Glutamatergic neuron (in vitro differentiated cells): Measurements from ENCODE around the gene ZNF20. TPM values are rescaled to one million over a fixed set of nuclear protein-coding genes. Genes with fewer than 3 reads are reported as not detected.

Source experiments
- DNase-seq: peaks from one replicate; pipeline ENCODE4 v3.0.0; 2022
- H3K27ac Mint-ChIP-seq: one replicate; pipeline ENCODE4 v1.8.0; 2020; ENCODE audit warnings: mild to moderate bottlenecking, mixed read lengths, inconsistent platforms; ENCODE audit not compliant: unreplicated experiment
- H3K27me3 Mint-ChIP-seq: one replicate; pipeline ENCODE4 v1.8.0; 2020; ENCODE audit warnings: mild to moderate bottlenecking, moderate library complexity, mixed read lengths, inconsistent platforms; ENCODE audit not compliant: unreplicated experiment
- H3K36me3 Mint-ChIP-seq: one replicate; pipeline ENCODE4 v1.8.0; 2020; ENCODE audit warnings: mild to moderate bottlenecking, mixed read lengths, inconsistent platforms; ENCODE audit not compliant: unreplicated experiment
- H3K4me1 Mint-ChIP-seq: one replicate; pipeline ENCODE4 v1.8.0; 2020; ENCODE audit warnings: mild to moderate bottlenecking, low read depth, mixed read lengths, inconsistent platforms; ENCODE audit not compliant: unreplicated experiment
- H3K4me3 Mint-ChIP-seq: one replicate; pipeline ENCODE4 v1.8.0; 2020; ENCODE audit warnings: mild to moderate bottlenecking, mixed read lengths, inconsistent platforms; ENCODE audit not compliant: unreplicated experiment
- H3K9me3 Mint-ChIP-seq: one replicate; pipeline ENCODE4 v1.8.0; 2020; ENCODE audit warnings: mild to moderate bottlenecking, moderate library complexity, mixed read lengths, inconsistent platforms; ENCODE audit not compliant: unreplicated experiment
- total RNA-seq: library from RNA; stranded (reverse); fragmentation: NEBNext Ultra II Directional; extraction: Animal tissue kit (Norgen Biotek cat#: 25700); gene quantifications from one replicate; pipeline ENCODE4 v1.2.1, GENCODE V29; 2021; ENCODE audit not compliant: unreplicated experiment
- TF ChIP-seq, protein P1 (sequence below): fragments of 200-600 bp; sonication (generic); IDR thresholded peaks from one replicate; pipeline ENCODE4 v1.5.0; 2021; ENCODE audit not compliant: partially characterized antibody, unreplicated experiment

Gene ZNF20
- total RNA-seq, 1 donor from 2014 or later = 8.1 TPM

DNA sequence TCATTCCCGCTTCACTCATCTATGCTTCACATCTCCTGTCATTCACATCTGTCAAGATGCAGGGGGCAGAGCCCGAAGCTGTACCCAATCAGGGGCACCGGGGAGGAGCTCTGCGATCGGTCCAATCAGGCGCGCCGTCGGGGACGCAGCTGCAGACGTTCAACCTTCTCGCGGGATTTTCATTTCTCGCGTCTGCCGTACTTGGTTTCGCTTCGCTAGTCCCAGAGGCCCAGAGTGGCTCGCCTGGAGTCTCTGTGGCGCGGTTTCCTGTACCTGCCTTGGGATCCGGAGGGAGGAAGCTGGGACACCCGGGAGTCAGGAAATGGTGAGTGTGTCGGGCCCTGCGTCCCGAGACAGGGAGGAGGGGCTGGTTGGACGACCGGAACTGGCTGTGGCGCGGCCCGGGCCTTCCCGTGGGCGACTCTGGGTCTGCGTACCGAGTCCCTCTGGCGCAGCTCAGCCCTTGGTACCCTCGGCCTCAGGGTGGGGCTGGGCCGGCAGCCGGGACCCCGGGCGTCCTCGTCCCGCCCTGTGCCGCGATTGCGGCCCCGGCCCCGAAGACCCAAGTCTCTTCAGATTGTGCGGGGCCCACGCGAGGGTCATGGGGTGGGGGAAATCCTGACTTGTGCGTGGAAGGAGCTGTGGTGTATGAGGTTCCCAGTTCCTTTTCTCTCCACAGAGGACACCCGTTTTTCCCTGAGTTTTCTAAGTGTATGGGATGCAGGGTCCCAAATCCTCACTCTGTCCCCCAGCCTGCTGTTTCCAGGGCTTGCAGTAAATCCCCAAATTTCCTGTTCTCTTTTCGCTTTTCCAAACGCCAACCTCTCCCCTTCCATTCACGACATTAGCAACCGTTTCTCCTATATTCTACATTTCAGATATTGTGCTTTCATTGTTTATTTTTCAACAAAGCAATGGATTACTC lies 23.0 kb upstream of the ZNF20 start, which contains the start of gene ZNF136:
TSS of gene ZNF136 (plus strand) at position 215 of the 925 bp plus-strand sequence. CDS start at position 323, 108 bp downstream.
- H3K27ac Mint-ChIP-seq = peak within 1 kb of the TSS; percentile 94
- peak; percentile 94 for DNase-seq
- H3K4me3 Mint-ChIP-seq = peak within 1 kb of the TSS; percentile 97
- TF ChIP-seq, protein P1, sequence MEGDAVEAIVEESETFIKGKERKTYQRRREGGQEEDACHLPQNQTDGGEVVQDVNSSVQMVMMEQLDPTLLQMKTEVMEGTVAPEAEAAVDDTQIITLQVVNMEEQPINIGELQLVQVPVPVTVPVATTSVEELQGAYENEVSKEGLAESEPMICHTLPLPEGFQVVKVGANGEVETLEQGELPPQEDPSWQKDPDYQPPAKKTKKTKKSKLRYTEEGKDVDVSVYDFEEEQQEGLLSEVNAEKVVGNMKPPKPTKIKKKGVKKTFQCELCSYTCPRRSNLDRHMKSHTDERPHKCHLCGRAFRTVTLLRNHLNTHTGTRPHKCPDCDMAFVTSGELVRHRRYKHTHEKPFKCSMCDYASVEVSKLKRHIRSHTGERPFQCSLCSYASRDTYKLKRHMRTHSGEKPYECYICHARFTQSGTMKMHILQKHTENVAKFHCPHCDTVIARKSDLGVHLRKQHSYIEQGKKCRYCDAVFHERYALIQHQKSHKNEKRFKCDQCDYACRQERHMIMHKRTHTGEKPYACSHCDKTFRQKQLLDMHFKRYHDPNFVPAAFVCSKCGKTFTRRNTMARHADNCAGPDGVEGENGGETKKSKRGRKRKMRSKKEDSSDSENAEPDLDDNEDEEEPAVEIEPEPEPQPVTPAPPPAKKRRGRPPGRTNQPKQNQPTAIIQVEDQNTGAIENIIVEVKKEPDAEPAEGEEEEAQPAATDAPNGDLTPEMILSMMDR = no peak
- peaks cover 10% of the 10 kb centered on the region for H3K9me3 Mint-ChIP-seq
- H3K4me1 Mint-ChIP-seq = peaks cover 4% of the 10 kb centered on the region
- H3K36me3 Mint-ChIP-seq = peaks cover 5% of the 10 kb centered on the region
- peaks cover 9% of the 10 kb centered on the region for H3K27me3 Mint-ChIP-seq

DNA sequence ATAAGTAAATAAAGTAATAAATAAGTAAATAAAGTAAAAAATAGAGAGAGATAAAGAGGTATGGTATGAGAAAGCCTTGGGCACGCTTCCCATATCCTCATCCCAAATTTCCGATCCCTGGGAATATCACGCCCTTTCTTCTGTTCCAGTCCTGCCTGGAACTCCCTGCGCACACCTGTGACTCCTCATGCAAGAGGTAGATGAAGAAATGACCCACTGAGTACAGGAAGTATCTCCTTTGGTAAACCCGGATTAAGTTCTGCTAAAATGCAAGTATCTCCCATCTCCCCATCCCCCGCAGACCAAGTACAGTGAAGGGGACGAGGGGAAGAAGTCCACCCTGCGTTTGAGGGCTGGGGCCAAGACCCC lies 22.3 kb upstream of the ZNF20 start:
- Mint-ChIP-seq H3K4me3 (peak overlapping the region; percentile 85), H3K4me1 (peaks cover 4% of the 10 kb centered on the region), H3K36me3 (peaks cover 5% of the 10 kb centered on the region), H3K9me3 (peaks cover 10% of the 10 kb centered on the region), H3K27me3 (peaks cover 9% of the 10 kb centered on the region), H3K27ac (peak overlapping the region; percentile 94)
- TF ChIP-seq, protein P1 = no peak
- no peak for DNase-seq

DNA sequence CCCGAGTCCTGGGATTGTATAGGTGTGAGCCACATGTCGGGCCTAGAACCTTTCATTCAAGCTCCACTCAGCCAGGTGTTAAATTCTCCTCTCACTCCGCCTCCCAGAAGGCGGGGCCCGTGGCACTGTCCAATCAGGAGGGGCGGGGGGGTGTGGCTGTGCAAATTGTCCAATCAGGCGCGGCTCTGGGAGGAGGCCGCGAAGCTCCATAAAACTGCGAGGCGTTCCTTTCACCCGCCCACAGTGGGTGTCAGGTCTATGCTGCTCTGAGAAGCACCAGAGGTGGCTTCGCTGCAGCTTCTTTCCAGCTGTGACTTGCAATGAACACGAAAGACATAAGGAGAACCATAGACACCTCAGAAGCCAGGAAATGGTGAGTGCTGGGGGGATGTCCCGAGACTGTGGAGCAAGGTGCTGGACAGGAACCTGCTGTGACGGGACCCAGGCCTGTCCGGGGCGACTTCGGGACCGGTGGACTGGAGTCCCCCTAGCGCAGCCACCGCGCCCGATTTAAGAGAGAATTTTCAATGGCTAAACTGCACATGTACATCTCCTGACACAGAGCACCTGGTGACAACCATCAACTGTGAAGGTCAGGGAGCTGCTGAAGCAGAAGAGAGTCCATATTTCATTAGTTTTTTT lies 19.7 kb upstream of the ZNF20 start:
- peaks cover 10% of the 10 kb centered on the region for H3K9me3 Mint-ChIP-seq
- peaks cover 5% of the 10 kb centered on the region for H3K36me3 Mint-ChIP-seq
- H3K27me3 Mint-ChIP-seq = peaks cover 12% of the 10 kb centered on the region
- H3K27ac Mint-ChIP-seq = no peak overlapping the region
- TF ChIP-seq, protein P1 = no peak
- no peak overlapping the region for H3K4me3 Mint-ChIP-seq
- peaks cover 10% of the 10 kb centered on the region for H3K4me1 Mint-ChIP-seq
- no peak for DNase-seq

DNA sequence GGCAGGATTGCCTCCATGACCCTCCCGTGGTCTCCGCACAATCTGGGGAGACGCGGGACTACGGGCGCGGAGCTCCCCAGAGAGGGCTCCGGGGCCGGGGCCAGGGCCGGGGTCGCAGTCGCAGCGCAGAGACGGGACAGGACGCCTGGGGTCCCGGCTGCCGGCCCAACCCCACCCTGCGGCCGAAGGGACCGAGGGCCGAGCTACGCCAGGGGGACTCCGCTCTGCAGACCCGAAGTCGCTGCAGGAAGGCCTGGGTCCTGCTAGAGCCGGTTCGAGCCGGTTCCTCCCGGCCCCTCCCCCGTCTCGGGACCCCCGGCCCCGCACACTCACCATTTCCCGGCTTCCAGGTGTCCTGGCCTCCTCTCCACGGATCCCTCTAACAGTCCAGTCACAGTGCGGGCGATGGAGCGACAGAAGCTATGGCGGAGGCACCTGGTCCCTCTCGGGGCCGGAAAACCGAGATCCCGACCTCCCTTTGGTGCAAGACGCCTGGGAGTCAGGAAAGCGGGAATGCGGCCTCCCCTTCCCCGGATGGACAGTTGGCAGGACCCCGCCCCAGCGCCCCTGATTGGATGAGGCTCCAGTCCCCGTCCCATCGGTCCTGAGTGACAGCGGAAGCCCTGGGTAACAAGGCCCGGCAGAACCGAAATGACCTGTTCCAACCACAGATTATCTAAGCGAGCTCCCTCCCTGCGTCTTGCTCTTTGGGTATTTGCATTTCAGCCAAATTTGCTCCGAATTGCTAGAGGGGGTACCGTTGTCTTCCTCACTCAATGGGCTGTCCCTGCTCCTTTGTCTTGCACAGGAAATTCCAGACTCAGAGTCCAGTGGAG lies 16.3 kb upstream of the ZNF20 start, which contains the start of gene ZNF625:
TSS of gene ZNF625 (minus strand) at position 512 of the 836 bp plus-strand sequence. CDS start at position 336, 176 bp downstream.
- peak; percentile 97 for DNase-seq
- peaks cover 4% of the 10 kb centered on the region for H3K36me3 Mint-ChIP-seq
- peaks cover 7% of the 10 kb centered on the region for H3K4me1 Mint-ChIP-seq
- TF ChIP-seq, protein P1 = no peak
- peak within 1 kb of the TSS; percentile 90 for H3K4me3 Mint-ChIP-seq
- peaks cover 5% of the 10 kb centered on the region for H3K27me3 Mint-ChIP-seq
- H3K27ac Mint-ChIP-seq = peak within 1 kb of the TSS; percentile 96
- no peaks in the 10 kb centered on the region for H3K9me3 Mint-ChIP-seq
